NCI-H2227 treated with DMSO at 0.1 percent for 48 hours (cell line): ENCODE data around the gene HPSE.

Experiments
- DNase-seq: peaks from one replicate; lab custom pipeline; 2025; lab: John Stamatoyannopoulos, UW

The HPSE gene

DNA sequence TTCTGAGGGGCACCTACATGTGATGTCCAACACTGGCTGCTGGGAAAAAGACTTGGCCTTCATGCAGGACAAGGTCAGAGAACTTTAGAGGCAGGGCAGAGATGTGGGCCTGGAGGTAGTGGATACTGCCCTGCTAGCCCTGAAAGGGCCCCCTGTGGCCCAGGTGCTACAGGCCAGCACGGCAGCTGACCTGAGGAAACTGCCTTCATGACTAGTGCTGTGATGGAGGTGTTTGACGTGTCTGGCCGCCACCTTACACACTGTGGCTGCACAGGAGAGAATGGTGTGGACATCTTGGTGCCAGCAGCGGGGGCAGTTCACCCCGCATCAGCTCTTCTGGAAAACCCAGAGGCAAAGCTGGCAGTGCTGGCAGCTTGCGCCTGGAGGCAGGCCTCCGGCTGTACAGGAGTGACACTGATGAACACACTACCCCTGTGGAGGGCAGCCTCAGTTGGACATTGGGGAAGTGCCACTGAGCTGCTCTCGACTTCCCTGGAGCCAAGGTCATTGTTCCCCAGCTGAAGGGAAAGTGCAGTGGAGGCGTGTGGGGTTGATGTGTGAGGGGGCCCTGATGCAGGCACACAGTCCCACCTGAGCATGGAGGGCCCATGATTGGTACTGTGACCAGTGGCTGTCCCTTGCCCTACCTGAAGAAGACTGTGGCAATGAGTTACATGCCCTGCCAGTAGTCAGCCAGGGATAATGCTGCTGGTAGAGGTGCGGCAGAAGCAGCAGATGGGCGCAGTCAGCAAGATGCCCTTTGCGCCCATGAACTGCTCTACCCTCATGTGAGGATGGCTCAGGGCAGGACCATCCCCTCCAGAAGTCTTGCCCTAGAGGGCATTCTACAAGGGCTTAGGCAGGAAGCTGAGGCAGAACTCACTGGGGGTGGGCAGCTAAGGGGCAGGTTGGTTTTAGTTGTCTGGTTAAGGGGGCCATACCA lies 87.0 kb downstream of the HPSE start:
- DNase-seq: no peak
